Left ventricle myocardium inferior (tissue), 1 donor: ENCODE results near the gene SBNO1. TPM values are rescaled to one million over a fixed set of nuclear protein-coding genes. Genes with fewer than 3 reads are reported as not detected.

Experiments
- DNase-seq: peaks from one replicate; pipeline ENCODE4 v3.0.0-alpha.2; 2020
- H3K27ac ChIP-seq: fragments of 200-600 bp; replicated peaks from 2 replicates; pipeline ENCODE4 v1.8.0; 2021
- H3K27me3 ChIP-seq: fragments of 200-600 bp; 2 replicates; pipeline ENCODE4 v1.8.0; 2021; ENCODE audit warnings: low read depth
- H3K36me3 ChIP-seq: fragments of 200-600 bp; 2 replicates; pipeline ENCODE4 v1.8.0; 2021
- H3K4me1 ChIP-seq: fragments of 200-600 bp; 2 replicates; pipeline ENCODE4 v1.8.0; 2021
- H3K4me3 ChIP-seq: fragments of 200-600 bp; 2 replicates; pipeline ENCODE4 v1.8.0; 2021; ENCODE audit warnings: mild to moderate bottlenecking, moderate library complexity
- H3K9me3 ChIP-seq: fragments of 200-600 bp; replicated peaks from 2 replicates; pipeline ENCODE4 v1.8.0; 2021
- CTCF ChIP-seq: fragments of 200-600 bp; IDR thresholded peaks from 2 replicates; pipeline ENCODE4 v1.8.0; 2021; ENCODE audit warnings: antibody characterized with exemption, mild to moderate bottlenecking, borderline replicate concordance
- intact Hi-C: fragments of 100-400 bp; cut with micrococcal nuclease; formaldehyde crosslinking; loops from one replicate; pipeline ENCODE4 v1.11.0; 2022
- total RNA-seq: library from RNA; stranded (reverse); fragmentation: NEBNext Ultra II Directional; extraction: Animal tissue kit (Norgen Biotek cat#: 25700); gene quantifications from one replicate; pipeline ENCODE4 v1.2.1, GENCODE V29; 2021
- donor health status: DM: no; HTN: yes; CAD: no; lungs with severe emphysema.

SBNO1 gene
- total RNA-seq, 1 donor from 2014 or later: 27.1 TPM

GRCh38 chr12:123280971-123281370 lies 83.7 kb downstream of the SBNO1 start:
- H3K27me3 ChIP-seq: no peaks in the 10 kb centered on the region
- no peak overlapping the region for H3K27ac ChIP-seq
- intact Hi-C loops: no loop called here
- H3K9me3 ChIP-seq: no peaks in the 10 kb centered on the region
- no peak overlapping the region for H3K4me3 ChIP-seq
- no peaks in the 10 kb centered on the region for H3K4me1 ChIP-seq
- no peak for DNase-seq
- TF ChIP-seq CTCF: no peak
- H3K36me3 ChIP-seq: no peaks in the 10 kb centered on the region

DNA sequence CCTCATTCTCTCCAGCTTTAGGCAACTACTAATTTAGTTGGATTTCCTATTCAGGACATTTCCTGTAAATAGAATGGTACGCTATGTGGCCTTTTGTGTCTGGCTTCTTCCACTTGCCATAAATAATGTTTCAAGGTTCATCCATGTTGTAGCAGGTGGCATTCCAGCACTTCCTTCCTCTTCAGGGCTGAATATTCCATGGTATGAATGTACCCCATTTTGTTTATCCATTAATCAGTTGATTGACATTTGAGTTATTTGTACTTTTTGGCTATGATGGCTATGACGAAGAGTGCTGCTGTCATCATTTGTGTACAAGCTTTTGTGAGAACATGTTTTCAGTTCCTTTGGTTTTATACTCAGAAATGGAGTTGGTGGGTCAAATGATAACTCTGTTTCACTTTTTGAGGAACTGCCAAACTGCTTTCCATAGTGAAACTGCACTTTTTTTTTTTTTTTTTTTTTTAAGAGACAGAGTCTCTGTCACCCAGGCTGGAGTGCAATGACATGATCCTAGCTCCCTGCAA lies 86.5 kb downstream of the SBNO1 start:
- no peaks in the 10 kb centered on the region for H3K36me3 ChIP-seq
- no peaks in the 10 kb centered on the region for H3K27me3 ChIP-seq
- intact Hi-C loops: no loop called here
- DNase-seq: no peak
- no peaks in the 10 kb centered on the region for H3K4me1 ChIP-seq
- no peaks in the 10 kb centered on the region for H3K9me3 ChIP-seq
- TF ChIP-seq CTCF: no peak
- no peak overlapping the region for H3K4me3 ChIP-seq
- peak overlapping the region; percentile 36 for H3K27ac ChIP-seq

- Histone ChIP-seq H3K4me3 (no peak overlapping the region), H3K27me3 (no peaks in the 10 kb centered on the region), H3K4me1 (peaks cover 35% of the 10 kb centered on the region), H3K9me3 (no peaks in the 10 kb centered on the region), H3K36me3 (no peaks in the 10 kb centered on the region), H3K27ac (no peak overlapping the region)
- intact Hi-C loops: no loop called here
- DNase-seq: no peak
- TF ChIP-seq CTCF: no peak
These were observed 91.5 kb downstream of the SBNO1 start for GRCh38 chr12:123273166-123273565.

- Histone ChIP-seq H3K9me3 (no peaks in the 10 kb centered on the region), H3K36me3 (peaks cover 9% of the 10 kb centered on the region), H3K27ac (peak overlapping the region; percentile 89), H3K4me1 (peaks cover 44% of the 10 kb centered on the region), H3K27me3 (no peaks in the 10 kb centered on the region), H3K4me3 (peak overlapping the region; percentile 84)
- peak; percentile 81 for DNase-seq
- TF ChIP-seq CTCF: peak; percentile 68
- intact Hi-C loops: no loop called here
These were observed 93.5 kb downstream of the SBNO1 start for GRCh38 chr12:123271001-123271668.

DNA sequence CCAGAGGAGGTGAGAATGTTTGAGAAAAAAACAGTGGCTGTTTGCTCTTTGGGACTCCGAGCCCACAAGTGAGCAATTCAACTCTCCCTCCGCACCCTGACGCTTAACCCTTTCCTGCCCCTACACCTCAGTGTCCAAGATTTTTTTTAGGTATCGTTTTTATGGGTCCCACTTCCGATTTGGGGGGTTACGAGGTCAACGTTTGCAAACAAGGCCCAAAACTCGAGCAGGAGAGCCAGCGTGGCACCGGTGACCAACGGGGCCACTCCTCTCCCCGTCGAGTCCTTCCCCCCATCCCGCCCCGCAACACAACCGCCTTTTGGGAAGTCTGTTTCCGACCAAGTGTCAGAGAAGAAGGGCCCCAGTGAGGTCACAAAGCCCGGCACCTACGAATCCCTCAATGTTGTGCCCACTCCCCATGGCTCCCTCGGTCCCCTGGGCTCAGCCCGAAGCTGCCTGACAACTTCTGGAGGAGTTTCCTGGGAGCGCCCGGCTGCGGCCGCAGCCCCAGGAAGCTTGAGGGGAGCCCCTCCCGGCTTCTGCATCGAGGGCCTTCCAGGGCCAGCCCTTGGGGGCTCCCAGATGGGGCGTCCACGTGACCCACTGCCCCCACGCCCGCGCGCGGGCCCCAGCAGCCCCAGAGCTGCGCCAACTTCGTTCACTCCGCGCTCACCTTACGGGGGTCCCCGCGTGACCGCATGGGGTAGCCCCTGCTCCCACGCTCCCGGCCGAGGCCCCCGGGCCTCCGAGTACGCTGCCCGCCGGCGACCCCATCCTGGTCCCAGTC lies 94.2 kb downstream of the SBNO1 start:
- peak overlapping the region; percentile 84 for H3K4me3 ChIP-seq
- peaks cover 44% of the 10 kb centered on the region for H3K4me1 ChIP-seq
- no peaks in the 10 kb centered on the region for H3K9me3 ChIP-seq
- no peak for TF ChIP-seq CTCF
- DNase-seq: peak; percentile 43
- peak overlapping the region; percentile 89 for H3K27ac ChIP-seq
- peaks cover 10% of the 10 kb centered on the region for H3K36me3 ChIP-seq
- H3K27me3 ChIP-seq: no peaks in the 10 kb centered on the region
- intact Hi-C loops: no loop called here
